GM12872 (cell line): ENCODE results near the gene ZNF512.

Experiments
- CTCF ChIP-seq: IDR thresholded peaks from 3 replicates; pipeline ENCODE4 v1.5.1; 2011; ENCODE audit warnings: low read depth, mild to moderate bottlenecking, low read length, moderate library complexity; ENCODE audit not compliant: insufficient read depth

Gene ZNF512

GRCh38 chr2:27559228-27559627 is 23.6 kb upstream of the ZNF512 start:
- TF ChIP-seq CTCF: no peak

GRCh38 chr2:27561060-27561459 is 21.8 kb upstream of the ZNF512 start:
- TF ChIP-seq CTCF: no peak

- TF ChIP-seq CTCF: no peak
Observed at GRCh38 chr2:27566628-27567027, 16.2 kb upstream of the ZNF512 start.

GRCh38 chr2:27569398-27569797 is 13.4 kb upstream of the ZNF512 start:
- TF ChIP-seq CTCF: no peak

GRCh38 chr2:27571197-27571596 is 11.6 kb upstream of the ZNF512 start:
- no peak for TF ChIP-seq CTCF

GRCh38 chr2:27571681-27572080 is 11.2 kb upstream of the ZNF512 start:
- no peak for TF ChIP-seq CTCF

- TF ChIP-seq CTCF: no peak
Observed at GRCh38 chr2:27572439-27572838, 10.4 kb upstream of the ZNF512 start.

- no peak for TF ChIP-seq CTCF
Observed at GRCh38 chr2:27572998-27573429, 9.8 kb upstream of the ZNF512 start.
